SK-N-SH treated with all-trans-retinoic acid at 6 μM for 48 hours (cell line): Measurements from ENCODE around the gene DCTN2.
"Not testable (repeated sequence)": the region's sequence is repeated elsewhere in the genome, so short reads cannot be mapped to it uniquely, and the experiment has no call there.

Source experiments
- CREB5 ChIP-seq: fragments of 250-450 bp; sonication (Bioruptor Pico); IDR thresholded peaks from 2 replicates; pipeline ENCODE4 v1.5.1; 2020; ENCODE audit warnings: low read depth, mild to moderate bottlenecking, moderate library complexity
- CSDC2 ChIP-seq: fragments of 250-450 bp; sonication (Bioruptor Pico); IDR thresholded peaks from 2 replicates; pipeline ENCODE4 v1.5.0; 2020; ENCODE audit warnings: mild to moderate bottlenecking, moderate library complexity
- OSR1 ChIP-seq: fragments of 250-450 bp; sonication (Bioruptor Pico); IDR thresholded peaks from 2 replicates; pipeline ENCODE4 v1.8.0; 2022; ENCODE audit warnings: moderate library complexity, mild to moderate bottlenecking, inconsistent platforms
- SNAI2 ChIP-seq: fragments of 250-450 bp; sonication (Bioruptor Pico); IDR thresholded peaks from 2 replicates; pipeline ENCODE4 v1.5.0; 2020; ENCODE audit warnings: mild to moderate bottlenecking, moderate library complexity
- TCF4 ChIP-seq: fragments of 250-450 bp; sonication (Bioruptor Pico); IDR thresholded peaks from 2 replicates; pipeline ENCODE4 v1.8.0; 2021; ENCODE audit warnings: mild to moderate bottlenecking, moderate library complexity, borderline replicate concordance
- TOX ChIP-seq: fragments of 250-450 bp; sonication (Bioruptor Pico); IDR thresholded peaks from 2 replicates; pipeline ENCODE4 v1.8.0; 2021; ENCODE audit warnings: mild to moderate bottlenecking, moderate library complexity, borderline replicate concordance
- ZFP3 ChIP-seq: fragments of 250-450 bp; sonication (Bioruptor Pico); IDR thresholded peaks from 2 replicates; pipeline ENCODE4 v1.5.0; 2020; ENCODE audit warnings: mild to moderate bottlenecking, moderate library complexity
- ZNF565 ChIP-seq: fragments of 450-650 bp; formaldehyde crosslinking; conservative IDR thresholded peaks from 2 replicates; pipeline ENCODE4 v1.5.0; 2020; ENCODE audit warnings: low read depth, mild to moderate bottlenecking, moderate library complexity
- TF ChIP-seq, protein P1 (sequence below): fragments of 250-450 bp; sonication (Bioruptor Pico); IDR thresholded peaks from 2 replicates; pipeline ENCODE4 v1.8.0; 2020; ENCODE audit warnings: mild to moderate bottlenecking, moderate library complexity, borderline replicate concordance
- TF ChIP-seq, protein P2 (sequence below): fragments of 250-450 bp; sonication (Bioruptor Pico); IDR thresholded peaks from 2 replicates; pipeline ENCODE4 v1.8.0; 2021; ENCODE audit warnings: low read depth, mild to moderate bottlenecking, moderate library complexity, borderline replicate concordance

DNA sequence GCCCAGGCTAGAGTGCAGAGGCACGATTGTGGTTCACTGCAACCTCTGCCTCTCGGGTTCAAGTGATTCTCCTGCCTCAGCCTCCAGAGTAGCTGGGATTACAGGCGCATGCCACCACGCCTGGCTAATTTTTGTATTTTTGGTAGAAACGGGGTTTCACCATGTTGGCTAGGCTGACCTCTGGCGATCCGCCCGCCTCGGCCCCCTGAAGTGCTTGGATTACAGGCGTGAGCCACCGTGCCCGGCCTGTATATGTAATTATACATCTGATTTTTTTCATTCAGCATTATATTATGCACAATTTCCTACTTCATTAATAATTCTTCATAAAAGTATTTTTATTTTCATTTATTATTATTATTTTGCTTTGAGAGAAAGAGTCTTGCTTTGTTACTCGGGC is 23.4 kb upstream of the DCTN2 start:
- not testable (repeated sequence) for TF ChIP-seq ZNF565; SNAI2 (CRISPR knock-in tag); ZFP3 (CRISPR knock-in tag); TCF4 (CRISPR knock-in tag); OSR1 (CRISPR knock-in tag); CSDC2 (CRISPR knock-in tag); TOX (CRISPR knock-in tag); CREB5 (CRISPR knock-in tag)
- TF ChIP-seq, protein P1, sequence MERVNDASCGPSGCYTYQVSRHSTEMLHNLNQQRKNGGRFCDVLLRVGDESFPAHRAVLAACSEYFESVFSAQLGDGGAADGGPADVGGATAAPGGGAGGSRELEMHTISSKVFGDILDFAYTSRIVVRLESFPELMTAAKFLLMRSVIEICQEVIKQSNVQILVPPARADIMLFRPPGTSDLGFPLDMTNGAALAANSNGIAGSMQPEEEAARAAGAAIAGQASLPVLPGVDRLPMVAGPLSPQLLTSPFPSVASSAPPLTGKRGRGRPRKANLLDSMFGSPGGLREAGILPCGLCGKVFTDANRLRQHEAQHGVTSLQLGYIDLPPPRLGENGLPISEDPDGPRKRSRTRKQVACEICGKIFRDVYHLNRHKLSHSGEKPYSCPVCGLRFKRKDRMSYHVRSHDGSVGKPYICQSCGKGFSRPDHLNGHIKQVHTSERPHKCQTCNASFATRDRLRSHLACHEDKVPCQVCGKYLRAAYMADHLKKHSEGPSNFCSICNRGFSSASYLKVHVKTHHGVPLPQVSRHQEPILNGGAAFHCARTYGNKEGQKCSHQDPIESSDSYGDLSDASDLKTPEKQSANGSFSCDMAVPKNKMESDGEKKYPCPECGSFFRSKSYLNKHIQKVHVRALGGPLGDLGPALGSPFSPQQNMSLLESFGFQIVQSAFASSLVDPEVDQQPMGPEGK: not testable (repeated sequence)
- TF ChIP-seq, protein P2, sequence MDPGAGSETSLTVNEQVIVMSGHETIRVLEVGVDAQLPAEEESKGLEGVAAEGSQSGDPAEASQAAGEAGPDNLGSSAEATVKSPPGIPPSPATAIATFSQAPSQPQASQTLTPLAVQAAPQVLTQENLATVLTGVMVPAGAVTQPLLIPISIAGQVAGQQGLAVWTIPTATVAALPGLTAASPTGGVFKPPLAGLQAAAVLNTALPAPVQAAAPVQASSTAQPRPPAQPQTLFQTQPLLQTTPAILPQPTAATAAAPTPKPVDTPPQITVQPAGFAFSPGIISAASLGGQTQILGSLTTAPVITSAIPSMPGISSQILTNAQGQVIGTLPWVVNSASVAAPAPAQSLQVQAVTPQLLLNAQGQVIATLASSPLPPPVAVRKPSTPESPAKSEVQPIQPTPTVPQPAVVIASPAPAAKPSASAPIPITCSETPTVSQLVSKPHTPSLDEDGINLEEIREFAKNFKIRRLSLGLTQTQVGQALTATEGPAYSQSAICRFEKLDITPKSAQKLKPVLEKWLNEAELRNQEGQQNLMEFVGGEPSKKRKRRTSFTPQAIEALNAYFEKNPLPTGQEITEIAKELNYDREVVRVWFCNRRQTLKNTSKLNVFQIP (CRISPR knock-in tag): not testable (repeated sequence)
